GM18505 (cell line): Measurements from ENCODE around the gene MPPE1.

Experiments used
- ATAC-seq: cut with Tn5 transposase; IDR thresholded peaks from one replicate; pipeline ENCODE4 v1.9.1; 2021; ENCODE audit not compliant: unreplicated experiment
- POLR2A ChIP-seq: IDR thresholded peaks from 4 replicates; pipeline ENCODE4 v1.6.1; 2011; ENCODE audit warnings: borderline replicate concordance; ENCODE audit not compliant: insufficient read depth, insufficient read length; ENCODE audit errors: extremely low read depth

MPPE1 gene

GRCh38 chr18:11845654-11846053 is 62.5 kb downstream of the MPPE1 start:
- ATAC-seq, result no peak
- no peak for TF ChIP-seq POLR2A

- no peak for ATAC-seq
- TF ChIP-seq POLR2A, result no peak
Observed at GRCh38 chr18:11844436-11844835, 63.7 kb downstream of the MPPE1 start.

GRCh38 chr18:11842562-11842961 is 65.6 kb downstream of the MPPE1 start:
- ATAC-seq, result no peak
- TF ChIP-seq POLR2A, result no peak

- ATAC-seq, result no peak
- TF ChIP-seq POLR2A, result no peak
Observed at GRCh38 chr18:11840493-11840892, 67.6 kb downstream of the MPPE1 start.

- TF ChIP-seq POLR2A, result no peak
- ATAC-seq, result no peak
Observed at GRCh38 chr18:11839556-11839955, 68.6 kb downstream of the MPPE1 start.

- ATAC-seq, result no peak
Observed at GRCh38 chr18:11834772-11835171, 73.3 kb downstream of the MPPE1 start.

More at GRCh38 chr18:11834772-11835171, 73.3 kb downstream of the MPPE1 start:
- no peak for TF ChIP-seq POLR2A
